Stomach (tissue), 9 donors: ENCODE measurements around the gene MAVS. TPM values are rescaled to one million over a fixed set of nuclear protein-coding genes. Genes with fewer than 3 reads are reported as not detected.

ENCODE experiments used
- DNase-seq, 2 donors: peaks; one replicate each; pipeline versions ENCODE4 v3.0.0 to v3.0.0-alpha.2; 2013 to 2019
- H3K27ac ChIP-seq, 5 donors: fragments of 200-600 bp in 4 of 5; sonication (generic) in 4 of 5; one replicate each; pipeline ENCODE4 v1.5.1; 2013 to 2019; ENCODE audit warnings: mild to moderate bottlenecking in 1 of 5, moderate library complexity in 1 of 5
- H3K27me3 ChIP-seq, 3 donors: fragments of 200-600 bp; sonication (generic); one replicate each; pipeline ENCODE4 v1.5.1; 2017 to 2019; ENCODE audit warnings: mixed run types in 1 of 3
- H3K36me3 ChIP-seq, 4 donors: fragments of 200-600 bp; sonication (generic); 1 replicate in 3 of 4; 2 replicates in 1 of 4; pipeline ENCODE4 v1.5.1; 2016 to 2019
- H3K4me1 ChIP-seq, 4 donors: fragments of 200-600 bp; sonication (generic); one replicate each; pipeline ENCODE4 v1.5.1; 2016 to 2019
- H3K4me3 ChIP-seq, 4 donors: fragments of 200-600 bp; sonication (generic) in 3 of 4; one replicate each; pipeline ENCODE4 v1.5.1; 2016 to 2019; ENCODE audit warnings: mild to moderate bottlenecking in 1 of 4
- H3K9me3 ChIP-seq, 4 donors: fragments of 200-600 bp; sonication (generic); one replicate each; pipeline ENCODE4 v1.5.1; 2016 to 2019
- CTCF ChIP-seq, 7 experiments: fragments of 450-650 bp in 4 of 7; fragments of 200-600 bp in 3 of 7; sonication (generic) in 3 of 7; IDR thresholded peaks; one replicate each; pipeline ENCODE4 v1.5.1; 2016 to 2019; ENCODE audit warnings: antibody characterized with exemption in 7 of 7, control low read depth in 2 of 7, mild to moderate bottlenecking in 1 of 7
- EP300 ChIP-seq: sonication (generic); formaldehyde crosslinking; IDR thresholded peaks from one replicate; pipeline ENCODE4 v1.6.1; 2017; ENCODE audit warnings: antibody characterized with exemption
- POLR2A ChIP-seq, 4 donors: fragments of 450-650 bp; IDR thresholded peaks; one replicate each; pipeline ENCODE4 v1.6.1; 2016; ENCODE audit warnings: antibody characterized with exemption in 4 of 4, control low read depth in 2 of 4, mild to moderate bottlenecking in 1 of 4, moderate library complexity in 1 of 4
- POLR2AphosphoS5 ChIP-seq, 3 donors: sonication (generic); formaldehyde crosslinking; IDR thresholded peaks; one replicate each; pipeline ENCODE4 v1.6.1; 2016; ENCODE audit warnings: antibody characterized with exemption in 3 of 3
- WGBS, 5 donors: extraction: QIAGEN DNeasy Blood & Tissue Kit in 3 of 5; methylation state at CpG; one replicate each; pipeline versions ENCODE4 v1.1.5 to v1.1.7; 2013 to 2018; 5-methylcytosine and 5-hydroxymethylcytosine counted together
- intact Hi-C: fragments of 100-400 bp; cut with DNase I; formaldehyde crosslinking; loops from one replicate; pipeline ENCODE4 v1.15.1; 2023; ENCODE audit warnings: low total_unique reads
- polyA plus RNA-seq, 3 donors: library from polyadenylated mRNA; stranded (reverse); fragments of 200-250 nt; gene quantifications; one replicate each; pipeline ENCODE4 v1.2.3, GENCODE V29; 2013
- total RNA-seq, 5 donors: library from RNA; depleted of rRNA; stranded (reverse); fragments of >200 nt; gene quantifications; one replicate each; pipeline versions ENCODE4 v1.1.0 to v1.2.3, GENCODE V29; 2014 to 2016
- donor health status: healthy with polysubstance abuse.
- donor health status: Bipolar disorder and iron deficiency.
- donor health status: healthy.

Gene MAVS
- total and polyA plus RNA-seq, 8 donors: 6.3 to 50.4 (median 30.8) TPM

DNA sequence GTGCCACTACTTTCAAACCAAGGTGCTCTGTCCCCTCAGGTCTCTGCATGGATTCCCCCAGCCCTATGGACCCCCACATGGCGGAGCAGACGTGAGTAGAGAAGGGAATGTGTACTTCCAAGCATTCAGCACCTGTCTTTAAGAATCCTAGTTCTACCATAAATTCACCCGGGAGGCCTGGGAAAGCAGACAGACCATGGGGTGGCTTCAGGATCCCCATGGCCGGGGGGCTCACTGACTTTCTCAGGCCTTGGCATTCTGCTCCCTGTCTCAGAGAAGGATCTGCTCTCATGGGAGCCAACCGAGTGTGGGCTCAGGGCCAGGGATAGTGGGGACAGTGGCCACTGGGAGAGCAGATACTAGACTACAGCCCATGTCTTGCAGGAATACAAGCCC, 48.3 kb upstream of the MAVS start:
- intact Hi-C loops: no loop called here
- H3K36me3 ChIP-seq: peaks cover 31 to 49% (median 44%) of the 10 kb centered on the region in 4 donors
- H3K27me3 ChIP-seq: no peaks in the 10 kb centered on the region
- peaks cover 36 to 76% (median 57%) of the 10 kb centered on the region in 4 donors for H3K4me1 ChIP-seq
- 76 to 81% (median 77%) methylated on average over 5 of the region's 5 CpGs for WGBS, 5 donors
- peak overlapping the region in 2 of 4 donors; percentile 65 to 89 for H3K4me3 ChIP-seq
- DNase-seq: peak in 1 of 2 donors; percentile 21
- H3K9me3 ChIP-seq: no peaks in the 10 kb centered on the region
- TF ChIP-seq POLR2A (IDR thresholded peaks at IDR 0.05): no peak
- TF ChIP-seq POLR2AphosphoS5 (IDR thresholded peaks at IDR 0.05): no peak
- TF ChIP-seq EP300: no peak
- TF ChIP-seq CTCF (IDR thresholded peaks at IDR 0.05): no peak
- peak overlapping the region in 4 of 5 donors; percentile 95 to 99 (median 96) for H3K27ac ChIP-seq

GRCh38 chr20:3798908-3799248, 47.8 kb upstream of the MAVS start:
- H3K36me3 ChIP-seq: peaks cover 36 to 54% (median 49%) of the 10 kb centered on the region in 4 donors
- no peak for DNase-seq
- H3K4me3 ChIP-seq: peak overlapping the region in 2 of 4 donors; percentile 65 to 89
- H3K27ac ChIP-seq: peak overlapping the region in 4 of 5 donors; percentile 95 to 99 (median 96)
- H3K27me3 ChIP-seq: no peaks in the 10 kb centered on the region
- TF ChIP-seq EP300 (no peak), POLR2A (IDR thresholded peaks at IDR 0.05) (no peak), POLR2AphosphoS5 (IDR thresholded peaks at IDR 0.05) (no peak), CTCF (IDR thresholded peaks at IDR 0.05) (no peak)
- 89 to 95% (median 93%) methylated on average over 2 to 3 of the region's 3 CpGs for WGBS, 5 donors
- peaks cover 36 to 76% (median 57%) of the 10 kb centered on the region in 4 donors for H3K4me1 ChIP-seq
- H3K9me3 ChIP-seq: no peaks in the 10 kb centered on the region
- intact Hi-C loops: no loop called here

- Histone ChIP-seq H3K9me3 (no peaks in the 10 kb centered on the region), H3K27me3 (no peaks in the 10 kb centered on the region), H3K4me1 (peaks cover 36 to 78% (median 57%) of the 10 kb centered on the region in 4 donors), H3K4me3 (no peak overlapping the region), H3K36me3 (peaks cover 51 to 69% (median 64%) of the 10 kb centered on the region in 4 donors), H3K27ac (peak overlapping the region in 3 of 5 donors; percentile 21 to 99 (median 98))
- TF ChIP-seq EP300 (no peak), POLR2AphosphoS5 (IDR thresholded peaks at IDR 0.05) (no peak), POLR2A (IDR thresholded peaks at IDR 0.05) (no peak), CTCF (IDR thresholded peaks at IDR 0.05) (no peak)
- DNase-seq: no peak
- intact Hi-C loops: no loop called here
- WGBS, 5 donors: 88 to 93% (median 90%) methylated on average over 18 of the region's 18 CpGs
Observed at GRCh38 chr20:3800256-3800877, 46.3 kb upstream of the MAVS start.

- WGBS, 5 donors: 91 to 98% (median 96%) methylated on average over 6 to 8 of the region's 8 CpGs
Observed at GRCh38 chr20:3800878-3801260, 45.8 kb upstream of the MAVS start.

More at GRCh38 chr20:3800878-3801260, 45.8 kb upstream of the MAVS start:
- Histone ChIP-seq H3K4me1 (peaks cover 41 to 78% (median 58%) of the 10 kb centered on the region in 4 donors), H3K27me3 (no peaks in the 10 kb centered on the region), H3K9me3 (no peaks in the 10 kb centered on the region), H3K27ac (peak overlapping the region in 2 of 5 donors; percentile 98 to 99), H3K4me3 (no peak overlapping the region), H3K36me3 (peaks cover 53 to 74% (median 69%) of the 10 kb centered on the region in 4 donors)
- DNase-seq: peak in 1 of 2 donors; percentile 2
- TF ChIP-seq CTCF (IDR thresholded peaks at IDR 0.05) (no peak), EP300 (no peak), POLR2A (IDR thresholded peaks at IDR 0.05) (no peak), POLR2AphosphoS5 (IDR thresholded peaks at IDR 0.05) (no peak)
- intact Hi-C loops: no loop called here
